Activated CD4-positive, alpha-beta T cell treated with anti-CD3 and anti-CD28 coated beads, Interleukin-2, Interleukin-4, amounts not matched to agents 100 ng/mL and 50 ng/mL, durations not matched to agents 16 hours and 8 hours (primary cell): ENCODE results near the gene CHAF1A.

Experiments
- DNase-seq: peaks from one replicate; pipeline ENCODE4 v3.0.0-alpha.2; 2020; ENCODE audit warnings: low spot score

Gene CHAF1A

DNA sequence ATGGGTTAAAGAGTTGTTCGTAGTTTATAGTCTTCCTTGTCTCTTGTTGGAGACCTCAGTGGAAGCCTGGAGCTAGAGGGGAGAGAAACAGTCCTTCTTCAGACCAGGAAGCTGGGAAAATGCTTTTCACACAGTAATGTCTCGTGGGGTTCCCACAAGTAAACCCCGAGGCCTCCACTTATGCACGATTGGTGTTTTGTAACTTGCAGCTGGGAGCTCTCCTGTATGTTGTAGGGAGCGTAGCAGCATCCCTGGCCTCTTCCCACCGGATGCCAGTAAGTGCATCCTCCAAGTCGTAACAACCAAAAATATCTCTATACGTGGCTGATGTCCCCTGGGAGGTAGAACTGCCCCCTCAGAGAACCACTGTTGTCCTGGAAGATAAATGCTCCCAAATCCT lies 3.5 kb downstream of the CHAF1A start:
- DNase-seq: no peak

DNA sequence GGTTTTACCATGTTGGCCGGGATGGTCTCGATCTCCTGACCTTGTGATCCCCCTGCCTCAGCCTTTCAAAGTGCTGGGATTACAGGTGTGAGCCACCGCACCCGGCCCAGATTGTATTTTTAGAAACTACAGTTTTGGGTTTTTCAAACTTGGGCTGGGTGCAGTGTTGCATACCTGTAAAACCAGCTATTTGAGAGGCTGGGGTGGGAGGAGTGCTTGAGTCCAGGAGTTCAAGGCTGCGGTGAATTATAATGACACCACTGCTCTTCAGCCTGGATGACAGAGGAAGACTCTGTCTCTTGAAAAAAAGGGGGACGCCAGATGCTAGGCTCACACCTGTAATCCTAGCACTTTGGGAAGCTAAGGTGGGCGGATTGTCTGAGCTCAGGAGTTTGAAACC lies 4.2 kb downstream of the CHAF1A start:
- no peak for DNase-seq

DNA sequence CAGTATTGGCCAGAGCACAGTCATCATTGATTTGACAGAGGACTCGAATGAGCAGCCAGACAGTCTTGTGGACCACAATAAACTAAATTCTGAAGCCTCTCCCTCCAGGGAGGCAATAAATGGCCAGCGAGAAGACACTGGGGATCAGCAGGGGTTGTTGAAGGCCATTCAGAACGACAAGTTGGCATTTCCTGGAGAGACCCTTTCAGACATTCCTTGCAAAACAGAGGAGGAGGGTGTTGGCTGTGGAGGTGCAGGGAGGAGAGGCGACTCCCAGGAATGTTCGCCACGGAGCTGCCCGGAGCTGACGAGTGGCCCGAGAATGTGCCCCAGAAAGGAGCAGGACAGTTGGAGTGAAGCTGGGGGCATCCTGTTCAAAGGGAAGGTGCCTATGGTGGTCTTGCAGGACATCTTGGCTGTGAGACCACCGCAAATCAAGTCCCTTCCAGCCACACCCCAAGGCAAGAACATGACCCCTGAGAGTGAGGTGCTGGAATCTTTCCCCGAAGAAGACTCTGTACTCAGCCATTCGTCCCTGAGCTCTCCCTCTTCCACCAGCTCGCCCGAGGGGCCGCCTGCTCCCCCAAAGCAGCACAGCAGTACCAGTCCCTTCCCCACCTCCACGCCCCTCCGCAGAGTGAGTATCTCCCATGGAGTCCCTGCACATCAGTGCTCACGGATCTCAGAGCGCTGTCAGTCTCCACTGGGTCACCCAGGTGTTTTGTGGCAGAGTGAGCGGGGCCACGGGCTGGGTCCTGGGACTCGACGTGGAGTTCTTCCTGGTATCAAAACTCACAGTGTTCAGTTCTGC lies 6.9 kb downstream of the CHAF1A start:
- DNase-seq: no peak

DNA sequence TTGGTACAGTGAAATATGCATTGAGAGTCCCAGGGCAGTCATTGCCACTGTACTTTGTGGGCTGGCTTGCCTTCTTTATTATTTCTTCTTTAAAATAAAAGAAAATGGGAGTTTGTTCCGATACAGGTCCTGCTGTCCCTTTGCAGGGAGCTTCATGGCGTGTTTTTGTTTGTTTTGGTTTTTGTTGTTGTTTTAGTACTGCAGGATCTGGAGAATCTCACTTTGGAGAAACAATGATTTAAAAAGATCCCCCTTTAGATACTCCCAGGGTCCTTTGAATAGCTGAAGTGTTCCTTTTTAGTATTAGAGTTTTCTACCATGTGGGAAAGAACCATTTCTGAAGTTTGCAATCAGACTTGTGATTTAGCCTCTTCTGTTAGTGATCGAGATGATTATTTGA lies 11.1 kb downstream of the CHAF1A start:
- DNase-seq: no peak

DNA sequence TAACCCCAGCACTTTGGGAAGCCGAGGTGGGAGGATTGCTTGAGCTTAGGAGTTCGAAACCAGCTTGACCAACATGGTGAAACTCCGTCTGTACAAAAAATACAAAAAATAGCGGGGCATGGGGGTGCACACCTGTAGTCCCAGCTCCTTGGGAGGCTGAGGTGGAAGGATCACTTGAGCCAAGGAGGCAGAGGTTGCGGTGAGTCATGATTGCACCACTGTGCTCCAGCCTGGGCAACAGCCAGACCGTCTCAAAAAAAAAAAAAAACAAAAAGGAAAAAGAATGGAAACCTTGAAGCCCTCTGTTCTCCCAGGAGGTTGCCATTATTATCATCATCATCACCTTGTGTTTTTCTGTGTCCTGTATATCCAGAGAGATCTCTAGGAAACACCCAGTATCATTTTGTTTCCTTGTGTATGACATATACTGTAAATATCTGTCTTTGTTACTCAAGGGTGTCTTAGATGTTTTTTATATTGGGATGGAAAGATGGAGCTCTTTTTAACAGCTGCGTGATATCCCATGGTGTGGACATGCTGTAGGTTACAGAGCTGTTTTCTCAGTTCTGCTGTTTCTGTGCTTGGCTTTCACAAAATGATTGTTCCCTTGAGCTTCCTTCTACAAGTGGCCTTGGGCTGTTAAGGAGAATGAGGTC lies 11.8 kb downstream of the CHAF1A start:
- DNase-seq: no peak

DNA sequence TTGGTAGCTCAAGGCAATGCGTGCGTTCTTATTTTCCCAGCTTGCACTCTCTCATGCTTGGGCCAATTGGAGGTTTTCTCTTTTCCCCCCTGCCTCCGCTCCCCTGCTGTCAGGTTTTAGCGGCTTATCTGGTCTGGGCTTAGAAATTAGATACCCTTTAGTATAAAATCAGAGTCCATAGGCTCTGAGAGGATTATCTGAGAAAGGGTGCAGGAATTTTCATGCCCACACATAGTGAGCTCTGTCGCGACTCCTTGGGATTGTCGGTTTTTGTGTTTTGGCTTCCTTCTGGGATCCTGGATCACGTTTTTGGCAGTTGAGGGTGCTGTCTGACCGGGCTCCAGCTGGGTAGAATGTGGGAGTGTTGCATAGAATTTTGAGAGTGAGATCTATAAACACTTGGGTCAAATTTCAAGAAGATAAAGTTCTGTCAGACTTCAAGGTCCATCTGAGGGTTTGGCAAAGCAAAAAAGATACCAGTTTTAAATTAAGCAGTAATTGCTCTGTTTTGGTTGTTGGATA lies 12.4 kb downstream of the CHAF1A start:
- no peak for DNase-seq

DNA sequence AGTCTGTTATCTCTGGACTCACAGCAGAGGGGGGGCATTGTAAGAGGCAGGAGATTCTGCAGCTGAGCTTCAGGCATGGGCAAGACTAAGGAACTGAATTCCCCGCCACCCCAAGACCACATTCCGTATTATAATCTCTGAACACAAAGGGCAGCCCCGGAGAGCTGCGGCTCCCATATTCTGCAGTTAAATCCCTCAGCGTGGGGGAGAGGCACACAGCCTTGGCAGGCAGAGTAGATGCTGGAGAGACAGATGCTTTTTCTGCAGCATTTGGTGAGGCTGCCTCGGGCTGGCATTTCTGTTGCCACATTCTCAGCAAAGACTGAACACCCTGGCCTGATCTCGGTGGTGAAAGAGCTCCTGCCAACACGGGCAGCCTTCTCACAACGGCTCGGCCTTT lies 12.9 kb downstream of the CHAF1A start:
- DNase-seq: no peak

DNA sequence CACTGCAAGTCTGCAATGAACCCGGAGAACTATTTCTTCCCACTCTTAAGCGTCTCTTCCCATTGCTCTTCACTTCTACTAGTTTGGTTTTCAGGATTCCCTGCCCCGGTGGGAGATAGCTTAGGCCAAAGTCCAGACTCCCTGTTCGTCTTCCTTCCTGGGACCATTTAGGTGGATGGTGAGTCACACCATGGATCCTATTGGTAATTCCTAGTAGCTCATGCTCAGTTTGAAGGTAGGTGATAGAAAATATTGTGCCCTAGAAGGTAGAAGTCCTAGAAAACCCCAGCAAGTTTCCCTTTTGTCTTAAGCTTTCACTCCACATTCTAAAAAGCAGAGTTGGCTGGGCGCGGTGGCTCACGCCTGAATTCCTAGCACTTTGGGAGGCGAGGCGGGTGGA lies 13.8 kb downstream of the CHAF1A start:
- DNase-seq: no peak

DNA sequence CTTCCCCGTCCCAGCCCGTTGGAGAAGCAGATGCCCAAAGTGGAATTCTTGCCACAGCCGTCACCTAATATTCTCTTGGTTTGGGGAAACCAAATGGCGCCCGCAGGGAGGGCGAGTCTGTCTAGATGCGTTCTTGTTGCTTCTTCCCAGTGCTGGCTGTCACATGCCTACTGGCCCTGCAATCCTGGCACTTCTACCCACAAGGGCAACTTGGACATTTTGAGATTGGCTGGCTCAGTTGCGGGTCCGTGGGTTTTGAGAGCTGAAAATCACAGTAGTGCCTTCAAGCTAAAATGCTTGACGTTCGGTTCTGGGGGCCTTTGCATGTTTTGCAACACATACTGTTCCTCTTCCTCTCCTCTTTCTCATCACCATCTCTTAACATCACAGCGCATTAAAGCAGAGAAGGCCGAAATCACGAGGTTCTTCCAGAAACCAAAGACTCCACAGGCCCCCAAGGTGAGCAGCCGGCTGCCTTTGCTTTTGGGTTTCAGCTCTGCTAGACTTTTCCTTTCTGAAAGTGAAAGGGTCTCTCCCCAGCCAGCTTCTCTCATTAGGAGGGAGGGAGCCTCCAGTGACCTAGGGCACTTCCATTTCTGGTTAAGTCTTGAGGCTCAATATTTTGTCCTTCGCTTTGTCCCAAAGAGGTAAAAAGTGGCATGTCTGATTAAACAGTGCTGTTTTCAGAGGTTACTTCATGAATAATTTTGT lies 21.1 kb downstream of the CHAF1A start:
- no peak for DNase-seq

DNA sequence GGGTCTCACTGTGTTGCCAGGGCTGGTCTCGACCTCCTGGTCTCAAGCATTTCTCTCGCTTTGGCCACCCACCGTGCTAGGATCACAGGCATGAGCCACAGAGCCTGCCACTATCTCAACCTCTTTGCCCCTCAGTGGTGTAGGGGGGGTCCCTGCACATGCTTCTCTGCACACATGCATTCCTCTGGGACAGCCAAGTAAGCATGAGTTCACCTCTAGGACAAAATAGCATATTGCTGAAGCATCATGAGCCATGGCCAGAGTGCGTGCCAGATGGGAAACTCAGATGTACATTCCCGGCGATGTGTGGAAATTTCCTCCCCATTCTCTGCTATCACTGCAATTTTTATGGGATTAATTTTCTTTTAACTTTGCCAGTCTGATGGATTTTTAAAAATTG lies 23.1 kb downstream of the CHAF1A start:
- no peak for DNase-seq

DNA sequence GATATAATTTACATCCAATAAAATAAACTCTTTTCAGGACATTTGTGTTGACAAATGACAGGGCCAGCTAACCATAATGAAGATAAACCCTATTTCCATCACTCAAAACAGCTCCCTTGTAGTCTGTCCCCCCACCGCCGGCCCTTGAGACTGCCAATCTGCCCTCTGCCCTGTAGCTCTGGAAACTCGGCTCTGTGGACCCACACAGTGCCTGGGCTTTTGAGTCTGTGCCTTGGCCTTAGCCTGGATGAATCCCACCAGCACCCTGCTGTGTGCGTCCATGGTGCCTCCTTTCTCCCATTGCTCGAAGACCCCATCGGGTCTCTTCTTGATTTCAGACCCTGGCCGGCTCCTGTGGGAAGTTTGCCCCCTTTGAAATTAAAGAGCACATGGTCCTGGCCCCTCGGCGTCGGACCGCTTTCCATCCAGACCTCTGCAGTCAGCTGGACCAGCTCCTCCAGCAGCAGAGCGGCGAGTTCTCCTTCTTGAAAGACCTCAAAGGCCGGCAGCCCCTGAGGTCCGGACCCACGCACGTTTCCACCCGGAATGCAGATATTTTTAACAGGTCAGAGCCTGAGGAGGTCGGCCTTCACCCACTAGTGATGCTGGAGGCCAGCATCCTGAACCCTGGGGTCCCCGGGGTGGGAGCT lies 26.0 kb downstream of the CHAF1A start:
- no peak for DNase-seq

DNA sequence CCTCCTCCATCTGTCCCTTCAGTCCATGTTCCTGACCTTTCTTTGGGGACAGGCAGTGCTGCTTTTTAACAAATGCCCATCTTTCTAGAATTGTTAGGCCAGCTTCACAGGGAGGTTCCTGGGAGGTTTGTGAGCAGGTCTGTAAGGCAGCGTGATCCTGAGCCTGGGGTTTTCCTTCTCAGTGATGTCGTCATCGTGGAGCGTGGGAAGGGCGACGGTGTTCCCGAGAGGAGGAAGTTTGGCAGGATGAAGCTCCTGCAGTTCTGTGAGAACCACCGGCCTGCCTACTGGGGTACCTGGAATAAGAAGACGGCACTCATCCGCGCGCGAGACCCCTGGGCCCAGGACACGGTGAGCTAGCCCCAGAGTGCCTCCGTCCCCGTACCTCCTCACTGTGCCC lies 26.8 kb downstream of the CHAF1A start:
- DNase-seq: no peak

DNA sequence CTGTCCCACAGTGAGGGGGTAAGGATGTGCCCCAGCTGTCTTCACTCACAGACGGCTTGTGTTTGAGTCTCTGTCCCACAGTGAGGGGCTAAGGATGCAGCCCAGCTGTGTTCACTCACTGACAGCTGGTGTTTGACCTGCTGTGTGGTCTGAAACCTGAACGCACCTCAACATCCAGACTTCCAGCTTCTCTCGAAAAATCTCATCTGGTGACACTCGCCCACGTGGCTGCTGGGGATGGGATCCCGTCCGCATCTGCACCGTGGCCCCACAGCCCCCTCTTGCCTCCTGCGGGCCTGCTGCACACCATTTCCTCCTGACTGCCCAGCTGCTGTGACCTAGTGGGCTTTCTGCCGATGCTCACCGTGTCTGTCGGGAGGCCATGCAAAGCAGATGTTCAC lies 27.3 kb downstream of the CHAF1A start:
- DNase-seq: no peak

DNA sequence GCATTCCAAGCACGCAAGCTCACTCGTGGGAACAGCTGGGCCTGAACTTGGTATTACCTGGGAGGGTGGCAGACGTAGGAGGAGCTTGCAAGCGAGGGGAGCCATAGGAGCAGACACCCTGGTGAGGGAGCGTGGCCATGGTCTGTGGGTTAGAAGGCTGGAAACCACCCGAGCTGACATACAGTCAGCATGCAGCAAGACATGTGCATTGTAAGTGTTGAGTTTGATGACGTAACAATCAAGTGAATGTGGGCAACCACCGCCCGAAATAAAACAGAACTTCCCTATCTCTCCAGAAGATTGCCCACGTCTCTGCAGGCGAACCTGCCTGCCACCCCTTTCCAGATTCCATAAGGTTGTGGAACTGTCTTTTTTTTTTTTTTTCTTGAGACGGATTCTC lies 28.3 kb downstream of the CHAF1A start:
- DNase-seq: no peak

DNA sequence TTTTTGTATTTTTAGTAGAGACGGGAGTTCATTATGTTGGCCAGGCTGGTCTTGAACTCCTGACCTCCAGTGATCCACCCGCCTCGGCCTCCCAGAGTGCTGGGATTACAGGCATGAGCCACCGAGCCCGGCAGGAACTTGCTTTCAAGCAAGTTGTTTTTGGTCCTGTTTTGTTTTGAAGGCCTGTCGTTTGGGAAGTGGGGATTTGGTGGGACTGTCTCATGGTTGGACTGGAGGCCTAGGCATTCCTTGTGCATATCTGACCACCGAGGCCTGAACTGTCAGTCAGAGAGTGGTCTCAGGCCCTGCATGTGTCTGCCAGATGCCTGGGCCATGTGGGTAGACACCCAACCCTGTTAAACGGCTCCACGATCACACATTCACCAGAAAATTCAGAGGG lies 28.9 kb downstream of the CHAF1A start:
- no peak for DNase-seq

DNA sequence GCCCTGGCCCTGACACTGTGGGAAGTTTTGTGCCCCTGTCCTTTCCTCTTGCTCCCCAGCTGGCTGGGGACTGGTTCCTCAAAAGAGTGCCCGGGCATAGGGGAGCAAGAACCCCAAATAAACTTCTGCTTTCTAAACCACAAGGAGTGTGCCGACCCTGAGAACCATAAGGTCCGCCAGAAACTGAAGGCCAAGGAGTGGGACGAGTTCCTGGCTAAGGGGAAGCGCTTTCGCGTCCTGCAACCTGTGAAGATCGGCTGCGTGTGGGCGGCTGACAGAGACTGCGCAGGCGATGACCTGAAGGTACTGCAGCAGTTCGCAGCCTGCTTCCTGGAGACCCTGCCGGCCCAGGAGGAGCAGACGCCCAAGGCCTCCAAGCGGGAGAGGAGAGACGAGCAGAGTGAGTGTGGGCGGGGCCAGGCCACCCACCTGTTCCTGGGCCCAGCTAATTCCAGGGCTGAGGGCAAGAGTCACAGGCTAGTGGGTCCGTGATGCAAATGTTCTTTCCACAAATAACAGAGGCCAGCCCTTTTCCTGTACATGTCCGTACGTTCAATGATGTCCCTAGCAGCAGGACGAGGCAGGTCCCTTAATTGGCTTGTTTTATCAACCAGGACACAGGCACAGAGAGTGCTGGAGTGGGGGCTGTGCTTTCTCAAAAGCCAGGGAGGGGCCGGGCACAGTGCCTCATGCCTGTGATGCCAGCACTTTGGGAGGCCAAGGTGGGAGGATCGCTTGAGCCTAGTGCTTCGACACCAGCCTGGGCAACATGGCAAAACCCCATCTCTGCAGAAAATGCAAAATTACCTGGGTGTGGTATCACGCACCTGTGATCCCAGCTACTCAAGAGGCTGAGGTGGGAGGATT lies 29.6 kb downstream of the CHAF1A start:
- DNase-seq: no peak

DNA sequence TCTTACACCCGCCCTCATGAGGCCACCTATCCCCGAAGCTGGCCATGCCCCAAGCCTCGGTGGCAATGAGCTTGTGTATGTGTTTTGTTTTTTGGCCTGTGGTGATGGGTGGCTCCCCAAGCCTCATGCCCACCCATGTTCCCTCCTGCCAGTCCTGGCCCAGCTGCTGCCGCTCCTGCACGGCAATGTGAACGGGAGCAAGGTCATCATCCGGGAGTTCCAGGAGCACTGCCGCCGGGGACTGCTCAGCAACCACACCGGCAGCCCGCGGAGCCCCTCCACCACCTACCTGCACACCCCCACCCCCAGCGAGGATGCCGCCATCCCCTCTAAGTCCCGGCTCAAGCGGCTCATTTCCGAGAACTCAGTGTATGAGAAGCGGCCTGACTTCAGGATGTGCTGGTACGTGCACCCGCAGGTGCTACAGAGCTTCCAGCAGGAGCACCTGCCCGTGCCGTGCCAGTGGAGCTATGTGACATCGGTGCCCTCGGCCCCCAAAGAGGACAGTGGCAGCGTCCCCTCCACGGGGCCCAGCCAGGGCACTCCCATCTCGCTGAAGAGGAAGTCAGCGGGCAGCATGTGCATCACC lies 30.6 kb downstream of the CHAF1A start:
- DNase-seq: no peak

DNA sequence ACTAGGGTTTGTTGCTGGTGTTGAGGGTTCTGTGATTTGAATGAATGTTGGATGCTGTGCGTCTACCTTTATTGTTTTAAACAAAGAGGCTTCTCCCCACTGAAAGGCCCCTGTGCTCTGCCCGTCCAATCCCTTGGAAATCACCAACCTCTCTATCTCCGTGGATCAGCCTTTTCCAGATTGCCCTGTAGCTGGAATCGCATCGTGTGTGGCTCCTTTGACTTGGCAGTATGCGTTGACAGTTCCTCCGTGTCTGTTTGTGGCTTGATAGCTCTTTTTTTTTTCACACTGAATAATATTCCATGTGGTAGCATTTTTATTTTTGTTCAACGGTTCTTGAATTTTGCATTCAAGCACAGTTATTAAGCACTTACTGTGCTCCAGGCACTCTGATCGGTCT lies 32.0 kb downstream of the CHAF1A start:
- DNase-seq: no peak

DNA sequence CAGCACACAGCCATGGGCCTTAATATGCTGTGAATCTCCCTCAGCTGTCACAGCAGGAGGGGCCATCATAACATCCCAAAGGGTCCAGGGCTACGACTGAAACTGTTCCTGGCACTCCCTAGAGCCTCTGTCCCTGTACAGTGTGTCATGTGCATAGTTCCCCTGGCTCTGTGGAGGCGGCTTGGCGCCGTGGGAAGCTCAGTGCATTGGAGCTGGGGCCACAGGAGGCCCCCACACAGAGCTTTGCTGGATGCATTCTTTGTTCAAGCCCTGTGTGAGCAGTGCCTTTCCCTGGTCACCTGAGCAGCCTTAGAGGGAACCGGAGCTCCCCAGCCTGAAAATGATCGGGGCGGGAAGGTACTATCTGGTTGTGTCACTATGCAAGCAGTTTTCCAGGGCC lies 33.8 kb downstream of the CHAF1A start:
- DNase-seq: no peak

DNA sequence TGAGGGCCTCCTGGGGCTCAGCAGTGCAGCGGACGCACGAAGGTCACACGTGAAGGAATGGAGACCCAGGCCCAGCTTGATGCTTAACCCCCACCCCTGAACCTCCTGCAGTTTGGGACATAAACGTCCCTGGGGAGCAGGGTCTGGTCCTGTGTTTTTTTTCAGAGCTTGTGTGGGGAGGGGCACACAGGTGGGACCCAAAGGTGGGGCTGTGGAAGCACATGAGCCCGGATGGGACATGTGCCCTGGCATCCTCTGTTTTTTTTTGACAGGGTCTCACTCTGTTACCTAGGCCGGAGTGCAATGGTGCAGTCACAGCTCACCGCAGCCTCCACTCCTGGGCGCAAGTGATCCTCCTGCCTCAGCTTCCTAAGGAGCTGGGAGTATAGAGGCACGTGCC lies 34.7 kb downstream of the CHAF1A start:
- no peak for DNase-seq

DNA sequence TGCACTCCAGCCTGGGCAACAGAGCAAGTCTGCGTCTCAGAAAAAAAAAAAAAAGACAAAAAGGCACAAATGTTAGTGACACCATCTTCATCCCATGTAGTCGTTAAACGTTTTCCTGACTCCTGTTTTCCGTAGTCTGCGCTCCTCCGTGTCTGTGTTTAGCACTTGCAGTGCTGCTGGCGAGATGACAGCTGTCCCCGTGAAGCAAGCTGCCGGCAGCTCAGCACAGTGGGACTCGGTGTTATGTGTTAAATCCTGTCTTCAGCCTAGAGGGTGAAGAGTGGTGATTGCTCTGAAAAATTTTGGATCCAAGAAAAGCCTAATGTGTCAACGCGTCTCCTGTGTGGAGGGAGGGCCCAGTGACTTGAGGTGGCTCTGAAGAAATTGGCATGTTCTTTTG lies 36.8 kb downstream of the CHAF1A start:
- no peak for DNase-seq
